Parathyroid adenoma (tissue), 2 donors: ENCODE data around the gene MICU2.

Source experiments
- H2AFZ ChIP-seq: fragments of 300-600 bp; sonication (generic); one replicate; pipeline ENCODE4 v1.7.0; 2017; ENCODE audit warnings: antibody characterized with exemption, mild to moderate bottlenecking
- H3K27ac ChIP-seq: fragments of 300-600 bp; sonication (generic); one replicate; pipeline ENCODE4 v1.7.0; 2017
- H3K27me3 ChIP-seq: fragments of 300-600 bp; sonication (generic); one replicate; pipeline ENCODE4 v1.7.0; 2017; ENCODE audit warnings: low read length; ENCODE audit not compliant: control insufficient read depth, insufficient read depth
- H3K36me3 ChIP-seq: fragments of 300-600 bp; sonication (generic); one replicate; pipeline ENCODE4 v1.7.0; 2017; ENCODE audit warnings: low read length; ENCODE audit not compliant: control insufficient read depth, insufficient read depth
- H3K4me1 ChIP-seq: fragments of 300-600 bp; sonication (generic); one replicate; pipeline ENCODE4 v1.7.0; 2017; ENCODE audit warnings: control low read depth
- H3K4me2 ChIP-seq: fragments of 300-600 bp; sonication (generic); one replicate; pipeline ENCODE4 v1.7.0; 2017; ENCODE audit warnings: low read length
- H3K4me3 ChIP-seq: fragments of 300-600 bp; sonication (generic); one replicate; pipeline ENCODE4 v1.7.0; 2017; ENCODE audit warnings: low read depth, low read length
- H3K79me2 ChIP-seq: fragments of 300-600 bp; sonication (generic); one replicate; pipeline ENCODE4 v1.7.0; 2017; ENCODE audit warnings: control low read depth
- H3K9ac ChIP-seq: fragments of 300-600 bp; sonication (generic); one replicate; pipeline ENCODE4 v1.7.0; 2017; ENCODE audit warnings: mild to moderate bottlenecking
- H3K9me3 ChIP-seq: fragments of 300-600 bp; sonication (generic); one replicate; pipeline ENCODE4 v1.7.0; 2017; ENCODE audit warnings: low read length; ENCODE audit not compliant: control insufficient read depth
- CTCF ChIP-seq: fragments of 300-600 bp; sonication (generic); IDR thresholded peaks from one replicate; pipeline ENCODE4 v1.7.0; 2017; ENCODE audit warnings: antibody characterized with exemption, mild to moderate bottlenecking
- donor health status: primary hyperparathyroidism.

MICU2 gene

GRCh38 chr13:21548577-21548976, 55.4 kb downstream of the MICU2 start:
- Histone ChIP-seq H3K9ac (no peak overlapping the region), H3K4me3 (no peak overlapping the region), H3K4me1 (no peaks in the 10 kb centered on the region), H2AFZ (no peak overlapping the region), H3K27ac (no peak overlapping the region), H3K4me2 (no peak overlapping the region), H3K27me3 (no peaks in the 10 kb centered on the region), H3K79me2 (no peaks in the 10 kb centered on the region), H3K36me3 (no peaks in the 10 kb centered on the region), H3K9me3 (no peaks in the 10 kb centered on the region)
- TF ChIP-seq CTCF = no peak

GRCh38 chr13:21546372-21546771, 57.6 kb downstream of the MICU2 start:
- no peak overlapping the region for H3K27ac ChIP-seq
- no peaks in the 10 kb centered on the region for H3K79me2 ChIP-seq
- H3K9ac ChIP-seq = no peak overlapping the region
- TF ChIP-seq CTCF = no peak
- H2AFZ ChIP-seq = no peak overlapping the region
- no peaks in the 10 kb centered on the region for H3K4me1 ChIP-seq
- no peak overlapping the region for H3K4me2 ChIP-seq
- no peaks in the 10 kb centered on the region for H3K27me3 ChIP-seq
- no peaks in the 10 kb centered on the region for H3K36me3 ChIP-seq
- H3K4me3 ChIP-seq = no peak overlapping the region
- no peaks in the 10 kb centered on the region for H3K9me3 ChIP-seq

- no peaks in the 10 kb centered on the region for H3K9me3 ChIP-seq
- H2AFZ ChIP-seq = no peak overlapping the region
- no peak overlapping the region for H3K27ac ChIP-seq
- no peaks in the 10 kb centered on the region for H3K4me1 ChIP-seq
- no peaks in the 10 kb centered on the region for H3K36me3 ChIP-seq
- TF ChIP-seq CTCF = no peak
- no peak overlapping the region for H3K4me2 ChIP-seq
- no peak overlapping the region for H3K9ac ChIP-seq
- H3K4me3 ChIP-seq = no peak overlapping the region
- H3K27me3 ChIP-seq = no peaks in the 10 kb centered on the region
- H3K79me2 ChIP-seq = no peaks in the 10 kb centered on the region
Measured at GRCh38 chr13:21544515-21544914, 59.5 kb downstream of the MICU2 start.

GRCh38 chr13:21542563-21542962, 61.4 kb downstream of the MICU2 start:
- no peak overlapping the region for H3K4me2 ChIP-seq
- H3K27me3 ChIP-seq = no peaks in the 10 kb centered on the region
- no peak overlapping the region for H3K9ac ChIP-seq
- H3K36me3 ChIP-seq = no peaks in the 10 kb centered on the region
- TF ChIP-seq CTCF = no peak
- H3K4me3 ChIP-seq = no peak overlapping the region
- no peak overlapping the region for H2AFZ ChIP-seq
- H3K4me1 ChIP-seq = no peaks in the 10 kb centered on the region
- H3K27ac ChIP-seq = no peak overlapping the region
- H3K9me3 ChIP-seq = no peaks in the 10 kb centered on the region
- H3K79me2 ChIP-seq = no peaks in the 10 kb centered on the region

- no peaks in the 10 kb centered on the region for H3K79me2 ChIP-seq
- H3K9ac ChIP-seq = no peak overlapping the region
- no peak for TF ChIP-seq CTCF
Measured at GRCh38 chr13:21541980-21542379, 62.0 kb downstream of the MICU2 start.

More at GRCh38 chr13:21541980-21542379, 62.0 kb downstream of the MICU2 start:
- Histone ChIP-seq H3K9me3 (no peaks in the 10 kb centered on the region), H3K27me3 (no peaks in the 10 kb centered on the region), H3K36me3 (no peaks in the 10 kb centered on the region), H2AFZ (no peak overlapping the region), H3K4me2 (no peak overlapping the region), H3K27ac (no peak overlapping the region), H3K4me1 (no peaks in the 10 kb centered on the region), H3K4me3 (no peak overlapping the region)
